Transverse colon (tissue), 3 donors: ENCODE results near the gene LRP1B.

ENCODE experiments used
- CTCF ChIP-seq, 5 experiments: fragments of 200-600 bp in 3 of 5; fragments of 450-650 bp in 2 of 5; sonication (generic) in 3 of 5; IDR thresholded peaks; 1 replicate in 2 of 5; 2 replicates in 3 of 5; pipeline ENCODE4 v1.5.1; 2016 to 2017; ENCODE audit warnings: antibody characterized with exemption in 5 of 5, inconsistent platforms in 3 of 5, mild to moderate bottlenecking in 2 of 5, moderate library complexity in 1 of 5
- POLR2A ChIP-seq: fragments of 450-650 bp; IDR thresholded peaks from one replicate; pipeline ENCODE4 v1.6.1; 2016; ENCODE audit warnings: antibody characterized with exemption, mild to moderate bottlenecking, moderate library complexity

DNA sequence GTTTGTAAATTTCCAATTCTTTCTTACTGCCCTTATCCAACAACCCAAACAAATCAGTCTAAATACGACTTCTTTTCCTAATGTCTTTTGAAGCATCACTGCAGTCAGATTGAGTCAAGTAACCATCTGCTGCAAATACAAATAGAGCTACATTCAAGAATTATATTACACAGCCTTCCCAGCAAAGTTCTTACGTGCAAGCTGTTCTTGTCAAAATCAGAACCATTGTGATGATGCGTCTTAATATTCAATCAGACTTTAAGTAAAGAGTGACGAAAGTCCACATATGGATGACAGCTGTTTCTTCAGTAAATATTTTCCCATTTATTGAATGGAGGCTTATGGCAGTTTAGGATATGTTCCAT lies 943.8 kb downstream of the LRP1B start:
- TF ChIP-seq CTCF (IDR thresholded peaks at IDR 0.05) (no peak), POLR2A (no peak)
